Stimulated activated CD4-positive, alpha-beta T cell treated with anti-CD3 and anti-CD28 coated beads, TNF-alpha, amount 100 ng/mL, for 24 hours (primary cell): Measurements from ENCODE around the gene NR3C2.

ENCODE experiments used
- DNase-seq, 3 experiments: peaks; one replicate each; pipeline ENCODE4 v3.0.0-alpha.2; 2020; ENCODE audit warnings: low read depth in 3 of 3

NR3C2 gene

DNA sequence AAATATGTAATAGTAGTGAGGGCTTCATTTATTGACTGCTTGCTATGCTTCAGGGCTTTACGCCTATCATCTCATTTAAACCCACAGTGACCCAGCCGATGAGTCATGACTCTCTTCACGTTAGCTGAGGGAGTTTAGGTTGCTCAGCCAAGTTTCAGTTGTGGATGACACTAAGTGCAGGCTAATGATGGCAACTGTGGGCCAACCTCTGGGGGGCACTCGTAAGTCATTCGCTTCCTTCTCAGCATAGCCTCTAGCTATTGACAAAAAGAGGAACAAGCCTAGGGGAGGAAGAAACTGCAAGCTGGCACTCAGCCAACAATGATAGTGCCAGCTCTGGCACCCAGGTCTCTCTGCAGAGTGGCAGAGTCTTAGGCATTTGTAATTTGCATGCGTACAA is 385.3 kb downstream of the NR3C2 start:
- peak; percentile 18 to 51 (median 50) for DNase-seq

DNA sequence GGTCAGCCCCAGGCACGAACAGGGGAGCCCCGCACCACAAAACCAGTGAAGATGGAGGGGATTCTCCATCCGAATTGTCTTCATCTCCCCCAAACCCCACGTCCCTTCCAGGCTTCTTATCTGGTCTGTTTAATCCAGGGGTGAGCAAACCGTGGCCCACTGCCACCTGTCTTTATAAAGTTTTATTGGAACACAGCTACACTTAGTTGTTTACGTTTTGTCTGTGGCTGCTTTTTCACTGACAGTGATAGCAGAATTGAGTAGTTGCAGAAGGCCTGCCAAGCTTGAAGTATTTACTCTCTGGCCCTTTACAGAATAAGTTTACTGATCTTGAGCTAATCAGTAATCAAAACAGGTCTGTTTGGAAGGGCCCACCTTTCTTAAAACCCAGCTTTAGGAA is 386.4 kb downstream of the NR3C2 start:
- no peak for DNase-seq

DNA sequence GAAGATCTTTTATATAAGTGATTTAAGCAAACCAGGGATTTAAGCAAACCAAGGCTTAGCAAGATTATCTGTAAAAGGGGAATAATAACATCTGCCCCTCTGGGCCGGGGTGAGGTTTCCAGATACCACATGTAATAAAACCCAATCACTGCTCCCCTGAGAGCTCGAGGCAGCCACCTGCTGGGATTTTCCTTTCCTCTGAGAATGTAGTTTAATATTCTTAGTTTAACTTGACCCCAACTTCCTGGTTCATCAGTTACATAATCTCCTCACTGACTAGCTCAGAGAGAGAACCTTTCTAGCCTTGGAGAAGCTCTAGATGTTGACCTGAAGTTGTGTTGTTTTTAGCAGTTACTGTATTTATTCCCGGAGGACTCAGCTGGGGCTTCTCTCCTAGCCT is 387.9 kb downstream of the NR3C2 start:
- no peak for DNase-seq

DNA sequence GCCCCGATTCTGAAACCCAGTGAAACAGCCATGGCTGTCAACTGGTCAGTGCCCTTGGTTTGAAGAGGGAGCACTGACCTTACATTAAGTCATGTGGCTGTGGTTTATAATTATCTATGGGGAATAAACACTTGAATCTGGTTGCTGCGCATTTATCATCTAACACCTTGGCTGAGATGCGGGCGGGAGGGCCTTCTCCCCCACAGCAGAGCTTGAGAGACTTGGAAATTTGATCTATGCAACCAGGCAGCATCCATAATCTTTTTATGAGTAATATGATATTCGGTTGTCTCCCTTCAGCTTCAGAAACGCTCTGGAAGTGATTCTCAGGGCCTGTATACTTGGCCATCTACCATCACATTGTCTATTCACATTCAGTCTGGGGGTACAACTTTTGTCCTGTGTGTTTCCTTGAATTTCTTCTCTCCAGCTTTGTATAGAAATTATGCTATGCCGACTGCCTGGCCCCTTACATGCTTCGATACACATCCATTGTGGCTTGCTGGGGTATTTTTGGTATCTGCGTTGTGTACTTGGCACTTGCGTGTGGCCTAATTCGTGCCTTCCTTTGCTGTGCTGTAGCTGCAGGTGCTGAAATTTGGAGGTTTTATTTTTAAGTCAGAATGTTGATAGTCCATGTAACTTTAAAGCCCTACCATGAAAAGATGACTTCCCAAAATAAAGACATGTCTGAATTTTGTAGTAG is 388.8 kb downstream of the NR3C2 start:
- DNase-seq = no peak

DNA sequence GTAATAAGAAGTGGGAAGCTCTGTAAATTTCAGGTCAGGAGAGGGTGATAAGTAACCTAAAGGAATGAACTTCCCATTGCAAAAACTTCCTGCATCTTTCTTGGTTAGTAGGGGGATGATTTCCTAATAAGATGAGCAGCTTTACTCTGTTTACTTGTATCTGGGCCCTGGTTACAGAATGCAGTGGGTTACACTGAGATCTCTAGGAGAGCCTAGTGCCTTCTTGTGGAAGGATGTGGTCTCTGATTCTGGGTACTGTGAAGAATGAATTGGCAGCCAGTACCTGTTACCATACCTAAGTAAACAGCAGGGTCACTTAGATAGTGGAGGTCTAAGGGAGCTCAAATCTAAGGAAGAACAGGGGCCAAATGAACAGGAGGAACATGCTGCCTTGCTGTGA is 389.8 kb downstream of the NR3C2 start:
- no peak for DNase-seq

DNA sequence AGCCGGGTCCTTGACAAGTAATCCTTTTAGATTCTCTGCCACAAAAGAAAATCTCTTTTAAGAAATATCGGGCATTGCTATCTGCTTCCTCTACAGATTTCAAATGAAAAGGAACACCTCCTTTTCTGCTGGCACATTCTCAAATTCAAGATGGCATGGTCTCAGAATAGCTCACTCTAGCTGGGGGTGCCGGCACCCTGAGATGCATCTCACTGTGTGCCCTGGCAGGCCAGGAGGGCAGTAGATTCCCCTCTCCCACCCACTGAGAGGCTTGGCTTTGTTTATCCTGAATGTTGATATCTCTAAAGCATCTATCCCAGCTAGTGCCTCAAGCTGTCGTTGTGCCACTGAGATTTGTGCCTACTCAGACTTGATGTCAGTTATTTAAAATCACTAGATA is 390.8 kb downstream of the NR3C2 start:
- no peak for DNase-seq

DNA sequence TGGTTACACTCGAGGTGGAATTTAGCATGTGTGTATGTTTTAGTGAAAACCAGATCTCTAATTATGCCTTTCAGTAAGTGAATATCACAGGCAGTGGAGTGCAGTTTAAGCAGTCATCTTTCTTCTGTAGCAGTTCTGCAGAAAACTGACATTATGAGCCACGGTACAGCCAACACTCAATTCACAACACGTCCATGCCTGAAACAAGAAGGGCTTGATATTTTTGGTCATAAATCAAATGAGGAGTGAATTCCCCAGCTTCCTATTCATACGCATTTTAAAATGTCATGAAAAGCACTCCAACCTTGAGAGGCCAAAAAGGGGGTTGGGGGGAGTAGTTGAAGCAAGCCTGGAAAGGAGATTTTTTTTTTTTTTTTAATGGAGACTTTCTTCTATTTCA is 393.6 kb downstream of the NR3C2 start:
- DNase-seq = no peak

DNA sequence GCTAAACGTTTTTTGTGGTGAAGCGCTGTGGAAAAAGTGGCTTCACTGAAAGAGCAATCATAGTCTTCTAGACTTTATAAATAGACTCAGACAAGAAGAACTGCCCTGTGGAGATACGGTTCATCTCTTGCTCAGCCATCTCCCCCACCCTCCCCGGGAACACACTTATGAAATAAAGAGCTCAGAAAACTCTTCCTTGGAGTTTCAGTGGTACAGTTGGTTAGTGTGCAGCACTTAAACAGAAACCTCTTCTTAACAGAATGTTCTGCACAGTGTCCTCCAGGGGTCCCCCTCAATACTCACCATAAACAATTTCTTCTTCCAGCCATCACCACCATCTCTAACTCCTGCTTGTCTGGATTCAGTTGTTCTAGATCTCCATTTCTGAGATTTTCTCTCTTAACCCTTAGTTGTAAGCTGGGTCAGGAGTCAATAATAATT is 397.3 kb downstream of the NR3C2 start:
- DNase-seq = no peak

DNA sequence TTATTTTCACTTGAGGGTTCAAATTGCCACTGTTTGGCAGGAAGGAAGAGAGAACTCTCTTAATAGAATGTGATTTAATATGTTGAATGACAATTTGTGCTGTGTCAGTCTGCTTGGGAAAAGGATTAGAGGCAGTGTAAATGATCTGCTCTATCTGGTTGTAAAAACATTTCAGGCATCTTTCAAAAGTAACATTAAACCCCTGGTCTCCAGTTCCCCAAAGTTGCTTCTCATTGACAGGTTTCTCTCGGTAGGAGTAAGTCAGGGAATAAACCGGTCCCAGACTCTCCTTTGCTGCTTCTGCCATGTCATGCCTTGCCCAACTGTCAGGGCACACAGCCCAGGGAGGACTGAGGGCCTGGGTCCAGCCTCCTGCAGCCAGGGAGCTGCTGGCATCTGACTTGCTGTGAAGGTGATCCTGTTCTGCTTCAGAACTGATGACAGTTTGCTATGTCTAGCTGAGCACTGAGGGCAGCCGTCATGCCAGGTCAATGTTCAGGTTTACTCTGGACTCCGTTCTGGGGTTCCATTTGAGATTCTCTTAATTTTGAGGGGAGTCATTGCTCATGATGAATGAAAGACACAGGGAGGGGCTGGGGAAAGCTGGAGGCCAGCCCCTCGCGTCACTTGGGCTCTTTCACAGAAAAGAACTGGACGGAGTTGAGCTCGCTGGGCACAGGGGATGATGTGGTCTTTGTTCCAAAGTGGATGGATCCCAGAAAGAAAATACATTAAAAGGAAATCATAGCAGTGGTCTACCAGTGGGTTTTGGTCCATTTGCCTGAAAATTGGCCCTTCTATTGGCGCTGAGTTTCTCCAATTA is 397.9 kb downstream of the NR3C2 start:
- DNase-seq = no peak

DNA sequence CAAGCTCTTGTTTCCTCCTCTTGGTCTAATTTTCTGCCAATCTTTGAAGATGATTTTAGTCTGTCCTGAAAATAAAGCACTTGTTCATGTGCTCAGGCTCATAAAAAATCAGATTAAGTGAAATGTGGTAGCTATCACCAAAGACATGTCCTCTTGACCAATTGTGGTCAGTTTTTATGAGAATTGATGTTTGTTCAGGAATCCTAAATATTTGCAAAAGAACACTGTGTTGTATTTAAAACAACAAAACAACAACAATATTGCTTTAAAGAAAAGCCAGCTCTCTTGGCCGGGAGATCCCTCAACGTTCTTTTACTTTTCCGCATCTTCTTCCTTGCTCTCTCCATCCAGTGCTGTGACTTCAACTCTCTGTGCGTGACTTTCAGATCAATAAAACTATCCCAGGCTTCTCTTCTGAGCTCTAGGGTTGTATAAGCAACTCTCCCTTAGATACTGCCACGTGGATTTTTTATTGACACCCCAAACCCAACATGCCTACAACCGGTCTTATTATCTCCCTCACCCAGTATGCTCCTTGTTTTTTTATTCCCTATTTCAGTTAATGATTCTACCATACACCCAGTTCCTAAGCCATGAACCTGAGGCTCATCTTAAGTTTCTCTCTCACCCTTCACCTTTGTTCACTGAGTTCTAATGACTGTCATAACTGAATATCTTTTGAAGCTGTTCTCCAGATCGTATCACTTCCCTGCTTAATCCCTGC is 400.4 kb downstream of the NR3C2 start:
- no peak for DNase-seq

DNA sequence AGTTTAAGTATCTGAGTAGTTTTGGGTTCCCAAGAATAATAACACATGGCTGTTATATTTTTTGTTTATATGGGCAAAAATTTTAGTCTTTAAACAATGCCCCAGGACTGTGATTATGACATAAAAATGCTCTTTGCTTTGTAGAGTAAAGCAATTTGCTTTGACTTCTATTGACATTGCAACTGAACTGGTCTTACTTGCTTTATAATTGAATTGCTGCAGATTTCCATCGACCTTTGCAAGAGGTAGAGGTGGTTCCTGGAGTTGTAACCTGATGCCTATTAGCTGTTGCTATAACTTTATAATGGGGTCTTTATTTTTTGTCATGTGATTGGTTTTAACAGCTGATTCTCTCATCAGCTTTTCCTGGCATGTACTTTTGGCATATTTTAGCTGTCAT is 407.4 kb downstream of the NR3C2 start:
- DNase-seq = no peak

DNA sequence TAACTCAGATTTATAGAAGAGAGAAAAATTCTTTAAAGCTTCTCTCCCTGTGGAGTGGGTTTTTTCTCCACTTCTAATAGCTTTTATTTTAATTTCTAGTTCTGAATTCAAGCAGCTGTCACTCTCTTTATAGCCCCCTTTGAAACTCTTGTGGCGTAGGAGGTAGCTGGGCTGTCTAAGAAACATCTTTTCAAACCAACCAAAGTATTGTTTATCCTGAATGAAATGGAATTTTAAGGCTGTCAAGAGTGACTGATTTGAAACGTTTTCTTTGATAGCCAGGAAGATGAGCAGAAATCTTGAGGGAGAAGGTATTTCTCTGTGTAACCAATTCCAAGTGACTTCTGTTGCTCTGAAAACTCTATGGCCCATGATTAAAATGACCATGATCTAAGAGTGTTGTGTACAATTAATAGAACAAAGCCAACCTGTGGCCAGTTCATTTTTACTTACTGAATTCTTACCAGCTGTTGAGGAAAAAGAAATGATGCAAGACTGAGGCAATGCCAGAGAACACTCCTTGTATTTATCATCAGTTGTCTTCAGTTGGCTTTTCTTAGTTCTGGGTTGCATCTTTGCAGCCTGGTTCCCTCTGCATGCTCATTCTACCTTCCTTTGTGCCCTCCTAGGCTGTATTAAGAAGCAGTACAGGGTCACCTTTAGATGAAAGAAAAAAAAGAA is 411.9 kb downstream of the NR3C2 start:
- DNase-seq = no peak

DNA sequence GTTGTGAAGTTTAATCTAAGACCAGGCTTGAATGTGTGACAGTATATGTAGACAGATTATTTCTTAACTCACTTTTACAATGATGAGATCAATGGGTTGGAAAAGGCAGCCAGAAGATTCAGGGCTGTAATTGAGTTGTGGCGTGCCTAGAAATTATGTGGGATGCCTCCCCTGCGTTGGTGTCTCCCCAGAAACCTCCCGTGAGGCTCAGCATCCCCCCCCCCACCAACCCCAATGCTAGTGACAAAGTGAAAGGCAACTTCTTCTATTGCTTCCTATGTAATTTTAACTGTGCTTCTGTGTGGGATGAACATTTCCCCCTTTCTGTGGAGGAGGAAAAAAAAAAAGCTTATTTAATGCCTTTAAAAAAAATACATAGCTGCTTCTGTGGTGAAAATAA is 412.4 kb downstream of the NR3C2 start:
- DNase-seq = no peak
